Measurements from ENCODE around the gene FBXL4.

FBXL4 gene

DNA sequence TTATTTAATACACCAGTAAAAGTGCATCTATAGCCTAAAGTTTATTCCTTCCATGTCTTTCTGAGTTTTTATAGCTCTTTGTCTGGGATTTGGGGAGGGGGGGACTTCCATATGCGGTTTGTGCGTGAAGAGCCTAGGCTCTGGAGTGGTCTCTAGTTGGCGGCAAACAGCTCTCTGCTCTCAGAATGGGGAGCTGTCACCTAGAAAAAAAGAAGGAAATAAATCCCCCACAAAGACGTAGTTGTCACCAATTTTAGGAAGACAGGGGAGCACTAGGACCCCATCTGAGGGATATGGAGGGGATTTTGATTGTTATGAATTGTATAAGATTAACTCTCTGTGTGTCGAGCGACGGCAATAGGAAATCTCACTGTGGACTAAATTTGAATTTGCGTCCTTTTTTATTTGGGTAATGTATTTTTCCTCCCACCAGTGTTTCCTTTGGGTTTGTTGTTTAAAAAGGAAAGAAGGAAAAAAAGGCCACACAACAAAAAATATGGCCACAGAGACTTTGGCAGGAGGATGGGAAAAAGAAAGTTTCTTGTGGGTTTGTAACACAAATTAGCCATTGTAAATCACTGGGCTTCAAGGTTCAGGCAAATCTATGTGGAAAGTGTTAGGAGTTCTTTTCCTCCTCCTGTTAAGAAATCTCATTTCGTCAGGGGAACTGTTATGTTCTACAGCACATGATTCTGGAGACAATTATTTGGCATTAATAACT lies 106.0 kb downstream of the FBXL4 start:
- peaks cover 19% of the 10 kb centered on the region for H3K4me1 ChIP-seq (ENCODE audit: control insufficient read depth, insufficient read depth, low read depth, low read length)
- WGBS: 3% methylated on average over 7 of the region's 9 CpGs
- H3K14ac ChIP-seq (ENCODE audit: low read length in 2 of 2): no peak overlapping the region
- no peak overlapping the region for H3K9ac ChIP-seq (ENCODE audit: low read length)
- no peak overlapping the region for H2AFZ ChIP-seq (ENCODE audit: low read depth, low read length)
- DNase-seq: no peak
- H2BK120ac ChIP-seq (ENCODE audit: low read depth, low read length): no peak overlapping the region
- H2BK5ac ChIP-seq (ENCODE audit: low read depth, low read length, poor library complexity, severe bottlenecking): no peak overlapping the region
- no peaks in the 10 kb centered on the region for H3K36me3 ChIP-seq (ENCODE audit: control insufficient read depth in 1 of 2, insufficient read depth in 2 of 2, low read depth in 1 of 2, low read length in 2 of 2)
- H4K91ac ChIP-seq (ENCODE audit: low read length): no peak overlapping the region
- no peak overlapping the region for H2AK5ac ChIP-seq (ENCODE audit: low read length, severe bottlenecking)
- H3K27ac ChIP-seq (ENCODE audit: low read length, poor library complexity, severe bottlenecking): no peak overlapping the region
- no peak overlapping the region for H3K4me2 ChIP-seq (ENCODE audit: low read length, poor library complexity, severe bottlenecking)
- H3K79me1 ChIP-seq (replicated peaks; ENCODE audit: low read length, poor library complexity, severe bottlenecking): no peaks in the 10 kb centered on the region
- H2BK15ac ChIP-seq (ENCODE audit: low read depth, poor library complexity, severe bottlenecking): no peak overlapping the region
- no peak overlapping the region for H3K23ac ChIP-seq (ENCODE audit: low read length in 2 of 2)
- no peak overlapping the region for H2BK12ac ChIP-seq (ENCODE audit: low read length in 2 of 2)
- no peaks in the 10 kb centered on the region for H3K9me3 ChIP-seq (ENCODE audit: control insufficient read depth, low read length)
- H3K27me3 ChIP-seq (ENCODE audit: control insufficient read depth in 1 of 2, insufficient read depth in 1 of 2, low read length in 2 of 2): peaks cover 83 to 98% of the 10 kb centered on the region in 2 experiments
- no peak overlapping the region for H3K4ac ChIP-seq (ENCODE audit: low read depth in 1 of 2, low read length in 2 of 2)
- no peak overlapping the region for H4K8ac ChIP-seq (ENCODE audit: low read length)
- no peak overlapping the region for H3K4me3 ChIP-seq (ENCODE audit: insufficient read depth in 1 of 2, low read depth in 1 of 2, low read length in 2 of 2)
- no peak overlapping the region for H3K18ac ChIP-seq (ENCODE audit: low read depth in 1 of 2, low read length in 2 of 2)

DNA sequence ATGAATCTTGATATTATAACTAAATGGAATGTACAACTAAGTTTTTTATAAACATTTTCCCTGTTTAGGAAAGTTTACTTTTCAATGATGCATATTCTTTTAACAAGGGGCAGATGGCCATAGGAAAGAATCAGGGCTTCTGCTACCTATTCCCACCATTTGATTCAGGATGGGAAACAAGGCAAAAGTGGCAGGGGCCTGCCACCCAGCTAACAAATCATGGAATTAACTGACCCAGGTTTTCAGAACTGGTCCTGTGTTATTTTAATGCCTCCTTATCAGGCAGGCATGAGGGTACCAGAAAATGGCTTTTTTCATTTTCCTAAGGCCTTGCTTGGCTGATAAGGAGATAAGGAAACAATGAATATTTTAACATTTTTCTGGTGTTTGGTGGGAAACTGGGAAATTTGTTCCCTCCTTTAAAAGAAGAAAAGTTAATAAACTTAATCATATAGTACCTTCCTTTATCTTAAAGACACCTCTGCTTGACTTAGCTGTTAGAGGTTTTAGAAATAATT lies 106.7 kb downstream of the FBXL4 start:
- Histone ChIP-seq H3K23ac (ENCODE audit: low read length in 2 of 2) (no peak overlapping the region), H3K4me3 (ENCODE audit: insufficient read depth in 1 of 2, low read depth in 1 of 2, low read length in 2 of 2) (no peak overlapping the region), H3K4ac (ENCODE audit: low read depth in 1 of 2, low read length in 2 of 2) (no peak overlapping the region)

DNA sequence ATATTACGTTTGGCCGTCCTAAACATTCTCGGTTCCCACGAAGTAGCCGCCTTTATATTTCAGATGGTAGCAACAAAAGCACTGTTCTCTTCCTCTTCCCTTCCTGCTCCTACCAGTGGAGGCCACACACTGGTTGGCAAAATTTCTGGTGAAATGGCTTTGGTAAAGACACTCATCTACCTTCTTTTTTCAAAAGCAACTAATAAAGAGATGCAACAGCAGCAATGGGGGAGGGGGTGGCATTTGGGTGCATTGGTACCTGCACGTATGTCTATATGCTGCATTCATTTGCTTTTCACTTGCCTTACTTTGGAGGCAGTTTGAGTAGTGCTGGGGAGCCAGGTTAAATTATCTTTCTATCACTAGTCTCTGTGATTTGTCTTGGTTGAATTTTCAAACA lies 107.4 kb downstream of the FBXL4 start:
- Histone ChIP-seq H2AK5ac (ENCODE audit: low read length, severe bottlenecking) (no peak overlapping the region), H3K36me3 (ENCODE audit: control insufficient read depth in 1 of 2, insufficient read depth in 2 of 2, low read depth in 1 of 2, low read length in 2 of 2) (no peaks in the 10 kb centered on the region), H3K27ac (ENCODE audit: low read length, poor library complexity, severe bottlenecking) (no peak overlapping the region), H4K91ac (ENCODE audit: low read length) (no peak overlapping the region), H3K4me1 (ENCODE audit: control insufficient read depth, insufficient read depth, low read depth, low read length) (peaks cover 26% of the 10 kb centered on the region), H2BK12ac (ENCODE audit: low read length in 2 of 2) (no peak overlapping the region), H3K18ac (ENCODE audit: low read depth in 1 of 2, low read length in 2 of 2) (no peak overlapping the region), H3K79me1 (replicated peaks; ENCODE audit: low read length, poor library complexity, severe bottlenecking) (no peaks in the 10 kb centered on the region), H2BK5ac (ENCODE audit: low read depth, low read length, poor library complexity, severe bottlenecking) (no peak overlapping the region), H3K9me3 (ENCODE audit: control insufficient read depth, low read length) (no peaks in the 10 kb centered on the region), H3K23ac (ENCODE audit: low read length in 2 of 2) (no peak overlapping the region), H4K8ac (ENCODE audit: low read length) (no peak overlapping the region), H3K9ac (ENCODE audit: low read length) (no peak overlapping the region), H3K4ac (ENCODE audit: low read depth in 1 of 2, low read length in 2 of 2) (no peak overlapping the region), H3K27me3 (ENCODE audit: control insufficient read depth in 1 of 2, insufficient read depth in 1 of 2, low read length in 2 of 2) (peaks cover 90 to 98% of the 10 kb centered on the region in 2 experiments), H2BK120ac (ENCODE audit: low read depth, low read length) (no peak overlapping the region), H3K4me3 (ENCODE audit: insufficient read depth in 1 of 2, low read depth in 1 of 2, low read length in 2 of 2) (no peak overlapping the region), H2BK15ac (ENCODE audit: low read depth, poor library complexity, severe bottlenecking) (no peak overlapping the region), H3K14ac (ENCODE audit: low read length in 2 of 2) (no peak overlapping the region), H2AFZ (ENCODE audit: low read depth, low read length) (no peak overlapping the region), H3K4me2 (ENCODE audit: low read length, poor library complexity, severe bottlenecking) (no peak overlapping the region)
- no peak for DNase-seq
- 47% methylated on average over 6 of the region's 6 CpGs for WGBS

More for the DNA sequence above, 106.7 kb downstream of the FBXL4 start:
- Histone ChIP-seq H3K14ac (ENCODE audit: low read length in 2 of 2) (no peak overlapping the region), H3K18ac (ENCODE audit: low read depth in 1 of 2, low read length in 2 of 2) (no peak overlapping the region), H4K8ac (ENCODE audit: low read length) (no peak overlapping the region), H2AFZ (ENCODE audit: low read depth, low read length) (no peak overlapping the region), H3K36me3 (ENCODE audit: control insufficient read depth in 1 of 2, insufficient read depth in 2 of 2, low read depth in 1 of 2, low read length in 2 of 2) (no peaks in the 10 kb centered on the region), H3K27me3 (ENCODE audit: control insufficient read depth in 1 of 2, insufficient read depth in 1 of 2, low read length in 2 of 2) (peaks cover 90 to 98% of the 10 kb centered on the region in 2 experiments), H3K4me2 (ENCODE audit: low read length, poor library complexity, severe bottlenecking) (no peak overlapping the region), H2AK5ac (ENCODE audit: low read length, severe bottlenecking) (no peak overlapping the region), H3K79me1 (replicated peaks; ENCODE audit: low read length, poor library complexity, severe bottlenecking) (no peaks in the 10 kb centered on the region), H3K27ac (ENCODE audit: low read length, poor library complexity, severe bottlenecking) (no peak overlapping the region), H2BK15ac (ENCODE audit: low read depth, poor library complexity, severe bottlenecking) (no peak overlapping the region), H3K9ac (ENCODE audit: low read length) (no peak overlapping the region), H2BK5ac (ENCODE audit: low read depth, low read length, poor library complexity, severe bottlenecking) (no peak overlapping the region), H2BK12ac (ENCODE audit: low read length in 2 of 2) (no peak overlapping the region), H2BK120ac (ENCODE audit: low read depth, low read length) (no peak overlapping the region), H3K9me3 (ENCODE audit: control insufficient read depth, low read length) (no peaks in the 10 kb centered on the region), H3K4me1 (ENCODE audit: control insufficient read depth, insufficient read depth, low read depth, low read length) (peaks cover 19% of the 10 kb centered on the region), H4K91ac (ENCODE audit: low read length) (no peak overlapping the region)
- no peak for DNase-seq

DNA sequence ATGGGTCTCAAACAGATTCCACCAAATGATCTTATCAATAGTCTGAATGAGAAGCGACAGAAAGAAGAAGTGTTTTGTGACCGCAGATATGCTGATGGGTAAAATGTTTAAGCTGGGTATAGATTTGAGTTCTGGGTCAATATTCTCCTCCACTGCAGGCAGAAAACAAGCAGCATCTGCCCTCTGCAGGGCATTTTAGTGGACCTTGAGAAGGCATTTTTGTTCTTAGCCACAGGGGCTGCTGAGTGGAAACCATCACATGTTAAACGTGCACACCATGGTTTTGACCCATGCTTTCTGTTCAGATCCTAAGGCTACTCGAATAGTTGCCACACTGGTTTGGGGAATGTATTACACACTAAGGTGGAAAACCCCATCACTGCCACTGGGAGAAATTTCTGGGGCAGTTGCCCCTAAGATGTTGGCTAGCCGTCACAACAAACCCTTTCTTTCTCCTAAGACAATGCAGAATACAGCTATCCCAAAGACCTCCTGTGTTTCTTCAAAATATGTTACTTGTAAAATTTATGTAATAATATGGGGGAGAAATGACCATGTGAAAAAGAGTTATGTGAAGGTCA lies 107.9 kb downstream of the FBXL4 start:
- Histone ChIP-seq H3K79me1 (replicated peaks; ENCODE audit: low read length, poor library complexity, severe bottlenecking) (no peaks in the 10 kb centered on the region), H3K14ac (ENCODE audit: low read length in 2 of 2) (no peak overlapping the region), H3K9ac (ENCODE audit: low read length) (no peak overlapping the region), H4K91ac (ENCODE audit: low read length) (no peak overlapping the region), H3K18ac (ENCODE audit: low read depth in 1 of 2, low read length in 2 of 2) (no peak overlapping the region), H3K27me3 (ENCODE audit: control insufficient read depth in 1 of 2, insufficient read depth in 1 of 2, low read length in 2 of 2) (peaks cover 85 to 98% of the 10 kb centered on the region in 2 experiments), H3K23ac (ENCODE audit: low read length in 2 of 2) (no peak overlapping the region), H2BK12ac (ENCODE audit: low read length in 2 of 2) (no peak overlapping the region), H3K27ac (ENCODE audit: low read length, poor library complexity, severe bottlenecking) (no peak overlapping the region), H3K4me1 (ENCODE audit: control insufficient read depth, insufficient read depth, low read depth, low read length) (peaks cover 27% of the 10 kb centered on the region), H3K36me3 (ENCODE audit: control insufficient read depth in 1 of 2, insufficient read depth in 2 of 2, low read depth in 1 of 2, low read length in 2 of 2) (no peaks in the 10 kb centered on the region), H2BK5ac (ENCODE audit: low read depth, low read length, poor library complexity, severe bottlenecking) (no peak overlapping the region), H3K4ac (ENCODE audit: low read depth in 1 of 2, low read length in 2 of 2) (no peak overlapping the region), H4K8ac (ENCODE audit: low read length) (no peak overlapping the region), H2AFZ (ENCODE audit: low read depth, low read length) (no peak overlapping the region), H2AK5ac (ENCODE audit: low read length, severe bottlenecking) (no peak overlapping the region), H3K9me3 (ENCODE audit: control insufficient read depth, low read length) (no peaks in the 10 kb centered on the region), H2BK15ac (ENCODE audit: low read depth, poor library complexity, severe bottlenecking) (no peak overlapping the region), H3K4me3 (ENCODE audit: insufficient read depth in 1 of 2, low read depth in 1 of 2, low read length in 2 of 2) (no peak overlapping the region), H3K4me2 (ENCODE audit: low read length, poor library complexity, severe bottlenecking) (no peak overlapping the region), H2BK120ac (ENCODE audit: low read depth, low read length) (no peak overlapping the region)
- DNase-seq: peak; percentile 25
- WGBS: 23% methylated on average over 4 of the region's 5 CpGs
